Stimulated activated CD4-positive, alpha-beta T cell treated with anti-CD3 and anti-CD28 coated beads, Interleukin-15, amount 100 ng/mL, for 48 hours (primary cell): ENCODE data around the gene GGT1.
"Not testable (repeated sequence)": the region's sequence is repeated elsewhere in the genome, so short reads cannot be mapped to it uniquely, and the experiment has no call there.

ENCODE experiments used
- DNase-seq, 2 donors: peaks; one replicate each; pipeline ENCODE4 v3.0.0-alpha.2; 2020; ENCODE audit warnings: low read depth in 2 of 2

The GGT1 gene

DNA sequence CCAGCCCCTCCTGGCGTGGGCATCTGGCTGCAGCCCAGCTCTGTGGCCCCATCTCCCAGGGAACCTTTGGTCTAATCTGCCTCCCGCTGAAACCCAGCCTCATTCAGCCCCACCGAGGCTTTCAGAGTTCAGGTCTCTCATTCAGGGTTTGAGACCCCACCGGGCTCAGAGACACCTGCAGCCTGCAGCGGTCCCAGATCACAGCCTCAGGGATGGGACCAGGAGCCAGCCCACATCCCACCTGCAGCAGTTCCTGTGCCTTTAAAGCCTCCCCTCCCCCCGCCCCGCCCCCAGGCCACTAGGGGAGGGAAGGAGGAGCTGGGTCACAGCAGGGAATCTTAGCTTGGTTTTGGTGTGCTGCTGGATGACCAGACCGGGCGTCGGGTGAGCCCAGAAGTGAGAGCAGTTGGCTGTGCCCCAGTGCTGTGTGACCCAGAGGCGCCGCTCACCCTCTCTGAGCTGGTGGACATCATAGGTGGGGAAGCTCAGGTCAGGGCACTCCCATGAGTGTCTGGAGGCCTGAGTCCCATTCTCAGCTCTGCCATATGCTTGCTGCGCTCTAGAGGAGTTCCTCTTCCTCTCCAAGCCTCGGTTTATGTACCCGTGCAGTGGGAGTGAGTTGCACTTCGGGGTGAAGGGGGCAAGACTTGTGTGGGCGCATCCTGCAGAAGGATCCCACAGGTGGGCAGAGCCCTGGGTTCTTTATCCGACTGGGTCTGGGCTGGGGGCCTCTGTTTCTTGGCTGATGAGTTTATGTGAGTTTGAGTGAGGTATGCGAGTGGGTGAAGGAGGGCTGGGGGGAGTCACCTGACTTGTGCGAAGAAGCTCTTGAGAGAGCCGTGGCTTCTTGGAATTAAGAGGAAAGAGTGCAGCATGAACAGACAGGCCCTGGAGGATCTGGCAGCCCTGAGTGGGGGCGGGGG lies at the start of gene GGT1:
GGT1 (plus strand) TSS at position 347 of the 923 bp plus-strand sequence. CDS start 7,889 bp downstream, outside the sequence.
- DNase-seq = not testable (repeated sequence)

DNA sequence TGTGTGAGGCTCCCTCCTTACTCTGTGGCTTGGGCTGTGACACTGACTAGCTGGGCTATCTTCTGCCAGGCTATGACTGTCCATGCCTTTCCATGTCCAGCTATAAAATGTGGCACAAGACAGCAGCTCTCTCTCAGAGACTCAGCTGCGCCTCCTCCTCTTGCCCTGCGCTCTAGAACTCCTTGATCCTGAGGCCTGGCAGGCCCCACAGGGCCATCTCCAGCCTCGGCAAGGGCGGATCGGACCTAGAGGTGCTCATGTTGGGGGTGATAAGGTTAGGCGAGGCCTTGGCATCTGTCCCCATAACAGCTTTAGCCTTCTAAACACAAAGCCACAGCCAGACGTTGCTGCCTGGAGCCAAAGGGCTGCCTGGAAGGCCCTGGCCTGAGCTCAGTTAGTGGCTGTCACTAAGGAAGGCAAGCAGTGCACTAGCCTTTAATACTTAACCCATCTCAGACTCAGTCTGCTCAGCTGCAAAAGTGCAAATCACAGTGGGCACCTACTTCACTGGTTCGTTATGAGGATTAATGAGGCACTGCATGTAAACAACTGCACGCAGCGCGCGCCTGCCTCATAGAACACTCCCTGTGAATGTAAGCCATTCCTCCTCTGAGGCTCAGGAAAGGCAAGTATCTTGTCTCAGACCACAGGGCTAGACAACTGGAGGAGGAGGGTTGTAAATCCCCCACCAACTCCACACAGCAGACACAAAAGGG lies 49.2 kb upstream of the GGT1 start:
- no peak for DNase-seq

DNA sequence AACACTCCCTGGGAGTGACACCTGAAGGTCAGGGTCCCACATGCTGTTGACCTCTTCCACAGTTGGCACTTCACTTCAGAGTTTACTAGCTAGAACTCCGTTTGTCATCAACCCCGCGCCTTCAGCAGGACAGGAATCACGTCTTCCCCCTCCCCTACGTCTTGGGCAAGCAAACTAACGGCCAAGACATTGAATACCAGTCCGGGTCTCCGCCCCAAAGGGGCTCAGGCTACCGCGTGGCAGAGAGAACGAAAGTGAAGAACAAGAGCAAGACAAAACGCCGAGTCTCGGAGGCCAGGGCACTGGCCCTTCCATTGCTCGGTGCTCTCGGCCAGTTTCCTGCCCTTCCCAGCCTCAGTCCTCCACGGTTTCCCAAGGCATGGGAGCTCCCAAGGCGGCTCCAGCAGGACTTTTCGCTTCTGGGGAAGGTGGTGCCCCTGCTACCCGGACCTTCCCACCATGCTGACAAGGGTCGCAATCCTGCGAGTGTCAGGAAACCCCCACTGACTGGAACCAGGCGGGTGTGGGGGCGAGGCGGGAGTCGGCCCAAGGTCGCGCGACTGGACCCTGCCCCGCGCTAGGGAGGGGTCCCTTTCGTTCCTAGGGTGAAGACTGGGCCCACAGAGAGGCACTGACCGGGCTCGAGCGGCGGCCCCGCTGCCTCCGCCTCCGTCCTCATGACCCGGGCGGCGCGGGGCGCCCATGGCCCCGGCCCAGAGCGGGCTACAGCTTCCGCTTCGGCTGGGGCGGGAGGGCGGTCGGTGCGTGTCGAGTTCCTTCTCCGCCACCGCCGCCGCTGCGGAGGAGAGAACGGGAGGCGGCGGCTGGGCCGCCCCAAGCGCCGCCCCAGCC lies 48.5 kb upstream of the GGT1 start, which contains the start of gene GUCD1:
GUCD1 (minus strand) TSS at position 826 of the 852 bp plus-strand sequence; CDS start at position 679, 147 bp downstream.
- DNase-seq = peak in 1 of 2 donors; percentile 27

DNA sequence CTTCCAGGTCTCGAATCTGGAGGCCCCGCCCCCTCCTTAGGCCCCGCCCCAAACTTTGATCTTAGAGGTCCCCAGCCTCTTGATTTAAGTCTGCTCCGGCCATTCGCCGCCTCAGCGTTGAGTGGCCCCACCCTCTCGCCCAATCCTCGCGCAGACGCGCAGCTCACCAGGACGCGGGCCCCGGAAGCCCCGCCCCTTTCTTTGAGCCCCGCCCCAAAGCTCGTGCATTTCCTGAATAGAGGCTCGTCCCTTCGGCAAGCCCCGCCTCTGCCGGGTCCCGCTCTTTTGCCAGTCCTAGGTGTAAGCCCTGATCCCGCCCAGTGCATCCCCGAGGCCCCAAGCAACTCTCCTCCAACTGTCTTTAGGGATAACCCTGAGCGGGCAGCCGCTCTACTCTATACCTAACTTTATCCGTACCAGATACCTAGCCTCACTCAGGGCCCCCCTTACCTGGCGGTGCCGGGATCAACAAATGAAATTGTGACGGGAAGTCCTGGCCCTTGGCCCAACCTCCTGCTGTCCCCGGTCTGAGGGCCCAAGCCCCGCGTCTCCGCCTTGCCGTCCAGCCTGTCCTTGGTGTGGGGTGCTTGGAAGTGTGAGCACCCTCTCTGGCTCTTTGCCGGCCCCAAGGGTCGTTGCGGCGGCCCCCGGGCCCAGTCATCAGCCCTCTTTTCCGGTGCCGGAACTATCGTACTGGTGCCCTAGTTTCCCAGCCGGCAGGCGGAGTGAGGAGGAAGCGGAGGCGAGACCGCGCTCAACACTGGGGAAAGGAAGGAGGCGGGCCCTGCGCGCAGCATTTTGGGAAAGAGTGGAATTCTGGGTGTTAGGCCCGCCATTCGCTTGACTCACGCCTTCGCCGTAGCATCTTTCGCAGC lies 47.6 kb upstream of the GGT1 start, which contains the start of gene SNRPD3:
SNRPD3 (plus strand) TSS at position 835 of the 875 bp plus-strand sequence. CDS start 1,676 bp downstream, outside the sequence.
- DNase-seq = peak; percentile 99 to 100

DNA sequence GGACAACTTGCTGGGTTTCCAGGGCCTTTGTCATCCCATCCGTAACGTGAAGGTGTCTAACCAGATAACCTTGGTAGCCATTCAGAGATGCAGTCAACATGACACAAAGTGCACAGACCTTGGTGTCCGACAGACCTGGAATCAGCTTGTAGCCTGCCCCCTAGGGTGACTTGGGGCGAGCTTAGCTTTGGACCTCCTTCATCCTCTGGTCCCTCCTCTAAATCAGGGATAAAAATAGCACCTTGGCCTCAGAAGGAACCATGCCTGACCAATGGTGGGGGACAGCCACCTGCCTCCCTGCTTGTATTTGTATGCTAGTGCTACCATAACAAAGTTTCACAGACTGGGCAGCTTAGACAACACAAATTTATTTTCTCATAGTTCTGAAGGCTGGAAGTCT lies 43.5 kb upstream of the GGT1 start:
- no peak for DNase-seq

DNA sequence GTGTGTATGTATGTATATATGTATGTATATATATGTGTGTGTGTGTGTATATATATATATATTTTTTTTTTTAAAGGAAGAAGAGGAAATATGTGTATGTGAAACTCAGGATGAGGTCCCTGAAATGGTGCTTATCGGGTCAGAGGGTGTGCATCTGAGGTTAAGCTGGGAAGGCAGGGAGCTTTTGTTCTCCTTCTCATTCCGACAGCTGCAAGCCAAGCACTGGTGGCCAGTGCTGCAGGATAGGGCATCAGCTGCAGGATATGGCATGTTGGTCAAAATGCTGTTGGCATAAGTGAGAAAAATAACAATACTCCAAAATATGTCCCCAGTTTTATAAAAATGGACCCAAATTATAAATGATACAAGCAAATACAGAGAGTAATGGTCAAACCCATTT lies 39.7 kb upstream of the GGT1 start:
- no peak for DNase-seq

DNA sequence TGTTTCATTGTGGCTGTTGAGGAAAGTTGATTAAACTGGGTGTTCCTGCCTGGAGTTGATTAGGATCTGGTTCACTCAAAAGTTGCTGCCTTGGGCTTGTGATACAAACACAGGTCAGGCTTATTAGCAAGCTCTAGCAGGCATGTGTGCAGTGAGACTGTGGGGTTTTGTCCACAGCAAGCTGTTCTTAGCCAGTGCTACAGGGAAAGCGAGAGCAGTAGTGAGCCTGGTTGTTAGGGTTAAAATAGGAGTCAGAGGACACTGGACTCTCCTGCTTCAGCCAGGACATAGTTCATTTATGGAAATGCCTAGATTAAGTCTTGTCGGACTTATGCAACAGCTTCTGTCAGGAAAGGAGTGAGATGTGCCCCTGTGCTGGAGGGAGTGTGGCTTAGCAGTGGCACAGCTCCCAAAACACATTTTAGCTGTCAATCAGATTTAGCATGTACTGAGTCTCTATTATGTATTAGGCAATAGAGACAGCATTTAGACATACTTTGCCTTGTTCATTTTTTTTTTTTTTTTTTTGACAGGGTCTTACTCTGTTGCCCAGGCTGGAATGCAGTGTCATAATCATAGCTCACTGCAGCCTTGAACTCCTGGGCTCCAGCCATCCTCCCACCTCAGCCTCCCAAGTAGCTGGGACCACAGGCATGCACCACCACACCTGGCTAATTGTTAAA lies 38.5 kb upstream of the GGT1 start:
- no peak for DNase-seq

DNA sequence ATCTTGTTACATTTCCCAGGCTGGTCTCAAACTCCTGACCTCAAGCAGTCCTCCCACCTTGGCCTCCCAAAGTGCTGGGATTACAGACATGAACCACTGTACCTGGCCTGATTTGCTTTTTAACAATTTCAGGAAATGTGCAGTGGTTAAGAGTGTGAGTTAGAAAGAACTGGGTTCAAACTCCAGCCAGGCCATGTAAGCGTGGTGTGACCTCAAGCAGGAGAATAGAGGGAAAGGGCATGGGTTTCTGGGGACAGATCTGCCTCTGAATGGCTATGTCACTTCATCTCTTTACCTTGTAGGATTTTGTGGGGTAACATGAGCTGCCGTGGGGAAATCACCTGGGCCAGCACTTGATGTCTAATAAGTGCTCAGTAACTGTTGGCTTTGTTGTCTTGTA lies 37.9 kb upstream of the GGT1 start:
- no peak for DNase-seq

DNA sequence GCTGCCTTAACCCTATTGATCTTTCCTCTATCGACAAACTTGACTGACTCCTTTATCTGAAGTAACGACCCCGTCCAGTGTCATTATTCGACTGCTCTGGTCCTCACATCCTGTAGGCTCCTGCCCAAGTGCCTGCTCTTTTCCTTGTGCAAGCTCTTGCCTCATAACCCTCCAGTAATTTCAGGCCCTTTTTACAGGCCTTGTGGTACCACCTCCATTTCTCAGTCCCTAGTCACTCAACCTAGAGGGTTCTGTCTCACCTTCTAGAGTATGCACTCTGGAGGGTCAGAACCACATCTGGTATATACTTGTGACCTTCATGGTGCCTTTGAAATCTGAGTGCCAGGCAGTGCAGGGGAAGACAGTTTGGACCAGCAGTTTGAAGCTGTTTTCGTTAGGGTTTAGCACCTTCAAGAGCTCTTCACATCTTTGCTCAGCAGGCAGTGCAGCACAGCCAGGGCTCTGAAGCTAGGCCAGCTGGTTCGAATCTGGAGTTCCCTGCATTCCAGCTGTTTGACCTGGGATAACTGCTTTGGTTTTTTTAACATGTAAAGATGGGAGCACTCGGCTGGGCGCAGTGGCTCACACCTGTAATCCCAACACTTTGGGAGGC lies 36.0 kb upstream of the GGT1 start:
- DNase-seq = no peak

DNA sequence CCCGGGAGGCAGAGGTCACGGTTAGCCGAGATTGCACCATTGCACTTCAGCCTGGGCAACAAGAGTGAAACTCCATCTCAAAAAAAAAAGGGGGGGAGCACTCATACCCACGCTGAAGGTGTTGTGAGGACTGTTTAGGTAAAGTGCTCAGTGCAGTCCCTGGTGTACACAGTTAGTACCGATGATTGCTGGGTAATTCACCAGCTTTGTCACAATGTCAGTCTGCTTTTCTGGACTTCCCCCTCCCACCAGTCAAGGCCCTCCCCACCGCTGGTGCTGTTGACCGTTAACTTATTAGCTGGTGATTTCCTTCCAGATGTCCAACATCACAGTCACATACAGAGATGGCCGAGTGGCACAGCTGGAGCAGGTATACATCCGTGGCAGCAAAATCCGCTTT lies 35.3 kb upstream of the GGT1 start:
- DNase-seq = no peak

DNA sequence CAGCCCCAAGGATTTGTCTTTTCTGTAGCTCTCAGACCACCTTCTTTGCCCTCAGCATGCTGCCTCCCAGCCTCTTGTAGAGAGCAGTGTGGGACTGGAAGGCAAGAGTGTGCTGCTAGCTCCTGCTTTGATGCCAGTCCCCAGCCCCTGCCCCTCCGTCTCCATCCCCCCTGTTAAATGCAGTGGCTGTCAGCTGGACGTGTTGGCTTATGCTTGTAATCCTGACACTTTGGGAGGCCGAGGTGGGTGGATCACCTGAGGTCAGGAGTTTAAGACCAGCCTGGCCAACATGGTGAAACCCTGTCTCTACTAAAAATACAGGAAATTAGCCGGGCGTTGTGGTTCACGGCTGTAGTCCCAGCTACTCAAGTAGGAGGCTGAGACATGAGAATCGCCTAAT lies 31.7 kb upstream of the GGT1 start:
- DNase-seq = no peak

DNA sequence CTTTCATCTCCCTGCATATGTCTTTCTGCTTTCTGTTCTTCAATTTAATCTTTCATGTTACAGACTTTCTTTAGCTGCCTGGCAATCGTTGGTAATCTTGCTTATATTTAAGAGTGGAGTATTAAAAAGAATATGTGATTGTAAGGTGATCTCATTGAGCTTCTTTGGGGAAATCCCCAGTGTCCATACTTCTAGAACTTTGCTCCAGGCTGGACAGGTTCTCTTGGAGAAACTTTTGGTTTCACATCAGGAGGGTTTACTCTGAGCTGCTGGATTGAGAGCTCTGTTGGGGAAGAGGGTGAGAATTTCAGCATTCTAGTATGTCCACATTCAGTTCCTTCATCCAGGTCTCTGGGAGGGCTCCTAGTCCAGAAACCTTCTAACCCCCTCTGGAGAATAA lies 26.2 kb upstream of the GGT1 start:
- DNase-seq = no peak

DNA sequence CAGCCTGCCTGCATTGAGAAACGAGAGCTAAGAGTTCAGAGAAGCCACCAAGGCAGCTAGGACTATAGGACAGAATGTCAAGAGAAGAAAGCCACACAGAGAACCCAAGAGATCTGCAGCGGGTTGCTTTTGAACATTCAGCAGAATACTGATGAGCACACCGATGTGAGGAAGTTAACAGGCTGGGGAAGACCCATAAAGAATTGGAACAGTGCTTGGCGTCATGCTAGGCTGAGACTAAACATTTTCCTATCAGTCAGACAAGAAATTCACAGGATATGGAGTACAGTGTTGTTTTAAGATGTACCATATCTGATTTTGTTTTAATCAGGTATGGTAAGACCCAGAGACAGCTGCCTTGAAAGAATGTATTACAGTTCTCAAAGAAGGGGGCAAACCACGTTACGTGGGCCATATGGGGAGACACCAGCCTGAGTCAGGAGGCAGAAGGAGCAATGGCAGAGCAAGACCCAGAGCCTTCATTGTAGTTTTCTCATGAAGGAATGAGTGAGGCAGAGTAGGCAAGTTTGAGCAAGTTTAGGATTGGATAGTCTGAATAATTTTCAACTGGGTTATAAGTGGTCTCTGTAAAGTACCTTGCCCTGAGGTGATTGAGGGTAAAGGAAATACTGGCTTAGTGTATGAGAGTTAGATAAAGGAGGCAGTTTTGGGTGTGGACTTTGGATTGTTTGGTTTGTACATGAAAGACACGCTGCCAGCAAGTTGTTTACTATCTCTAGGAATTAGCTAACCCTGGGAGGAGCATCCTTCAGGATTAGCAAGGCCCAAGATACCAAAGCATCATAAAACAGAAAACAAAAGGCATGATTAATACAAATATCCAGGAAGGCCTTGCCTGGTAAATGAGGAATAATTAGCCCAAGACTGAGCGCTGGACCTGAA lies 24.4 kb upstream of the GGT1 start:
- DNase-seq = no peak

DNA sequence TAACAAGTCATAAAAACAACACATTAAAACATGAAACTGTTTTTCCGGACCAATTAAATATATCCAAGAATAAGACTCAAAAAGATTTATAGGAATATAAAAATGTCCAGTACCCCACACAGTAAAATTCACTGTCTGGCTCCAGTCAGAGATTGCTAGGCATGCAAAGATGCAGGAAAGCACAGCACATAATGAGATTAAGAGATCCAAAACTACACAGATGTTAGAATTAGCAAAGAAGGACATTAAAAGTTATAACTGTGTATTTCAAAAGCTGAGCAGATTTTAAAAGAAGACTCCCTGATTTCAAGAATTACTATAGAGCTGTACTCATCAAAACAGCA lies 23.8 kb upstream of the GGT1 start:
- DNase-seq = no peak

DNA sequence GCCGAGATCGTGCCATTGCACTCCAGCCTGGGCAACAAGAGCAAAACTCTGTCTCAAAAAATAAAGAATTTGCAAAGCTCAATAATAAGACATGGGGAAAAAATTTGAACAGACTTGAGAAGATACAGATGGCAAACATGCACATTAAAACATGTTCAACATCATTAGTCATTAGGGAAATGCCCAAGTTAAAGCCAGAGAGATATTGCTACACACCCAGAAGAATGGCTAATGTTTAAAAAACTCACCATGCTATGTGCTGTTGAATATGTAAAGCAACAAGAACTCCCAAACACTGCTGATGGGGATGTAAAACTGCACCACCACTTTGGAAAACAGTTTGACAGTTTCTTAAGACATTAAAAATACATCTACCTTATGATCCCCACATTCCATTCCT lies 22.7 kb upstream of the GGT1 start:
- no peak for DNase-seq

DNA sequence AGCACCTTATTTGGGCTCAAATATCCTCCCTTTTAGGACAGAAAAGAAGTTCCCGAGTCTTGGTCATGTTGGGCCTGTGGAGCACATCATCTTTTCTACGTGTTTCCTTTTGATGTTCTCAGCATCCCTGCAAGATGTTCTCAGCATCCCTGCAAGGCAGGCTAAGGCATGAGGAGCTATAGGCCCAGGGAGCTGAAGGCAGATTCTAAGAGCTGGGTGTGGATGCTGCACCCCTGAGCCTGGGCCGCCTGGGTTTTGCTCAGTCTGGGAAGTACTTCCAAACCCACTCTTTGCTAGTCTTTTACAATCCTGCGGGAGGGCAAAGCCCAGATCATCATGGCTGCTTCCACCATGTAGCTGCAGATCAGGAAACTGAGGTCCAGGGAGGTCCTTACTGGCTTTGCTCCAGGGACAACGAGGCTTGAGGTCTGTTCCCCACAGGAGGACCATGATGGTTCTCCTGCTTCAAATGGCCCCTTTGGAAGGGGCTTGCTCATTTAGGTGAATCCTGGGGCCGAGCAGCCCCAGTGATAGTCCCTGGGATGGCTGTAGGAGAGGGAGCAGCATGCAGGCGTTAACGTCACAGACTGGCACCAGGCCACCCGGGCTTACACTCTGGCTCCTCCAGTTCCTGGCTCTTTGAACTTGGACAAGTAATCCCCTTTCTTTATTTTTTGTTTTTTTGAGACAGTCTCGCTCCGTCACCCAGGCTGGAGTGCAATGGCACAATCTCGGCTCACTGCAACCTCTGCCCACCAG lies 20.8 kb upstream of the GGT1 start:
- DNase-seq = no peak

DNA sequence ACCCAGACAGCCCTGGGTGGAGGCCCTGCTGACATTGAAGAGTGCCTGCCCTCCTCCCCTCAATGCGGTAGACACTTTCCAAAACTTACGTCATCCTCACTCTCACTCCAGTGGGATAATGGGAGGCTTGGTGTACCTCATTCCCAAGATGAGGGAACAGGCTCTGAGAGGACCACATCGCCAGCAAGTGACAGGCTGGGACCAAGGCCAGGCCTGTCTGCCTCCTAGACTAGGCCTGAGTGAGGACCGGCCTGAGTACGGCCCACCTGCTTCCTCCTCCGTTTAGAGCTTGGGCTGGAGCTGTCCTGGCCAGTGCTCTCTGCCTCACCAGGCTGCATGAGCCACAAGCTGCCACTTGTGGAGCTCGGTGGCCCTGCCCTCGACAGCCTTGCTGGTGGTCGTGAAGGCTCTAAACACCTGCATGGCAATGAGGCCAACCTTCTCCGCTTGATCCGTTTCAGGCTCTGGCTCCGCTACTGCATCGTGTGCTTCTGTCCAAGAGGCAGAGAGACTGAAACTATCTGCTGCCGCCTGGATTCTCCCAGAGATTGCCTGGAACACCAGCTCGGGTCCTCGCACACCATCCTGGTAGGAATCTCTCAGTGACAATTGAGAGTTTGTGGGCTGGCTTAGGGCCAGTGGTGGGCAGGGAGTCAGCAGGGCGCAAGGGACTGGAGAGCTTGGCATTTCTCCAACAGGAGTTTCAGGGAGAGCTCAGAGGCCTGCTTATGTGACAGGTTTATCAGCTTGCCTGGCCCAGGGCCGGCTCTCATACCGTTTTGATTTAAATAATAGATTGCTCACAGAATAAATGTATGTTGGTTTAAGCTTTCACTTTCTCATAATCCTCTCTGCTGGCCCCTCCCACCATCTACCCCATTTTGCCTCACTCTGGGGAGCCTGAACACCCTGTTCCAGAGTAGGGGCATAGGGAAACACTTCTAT lies 19.5 kb upstream of the GGT1 start:
- no peak for DNase-seq
